Mucosa of descending colon (tissue), 3 donors: ENCODE measurements around the gene TMEM170B. TPM values are rescaled to one million over a fixed set of nuclear protein-coding genes. Genes with fewer than 3 reads are reported as not detected.

ENCODE experiments used
- ATAC-seq: fragments of 200-7000 bp; cut with Tn5 transposase; one replicate; pipeline ENCODE4 v1.9.1; 2020; ENCODE audit warnings: mild to moderate bottlenecking, moderate library complexity
- DNase-seq, 3 donors: peaks; one replicate each; pipeline ENCODE4 v3.0.0-alpha.2; 2020
- H3K36me3 ChIP-seq: fragments of 200-600 bp; one replicate; pipeline ENCODE4 v1.8.0; 2021; ENCODE audit warnings: low read depth, mild to moderate bottlenecking
- H3K4me1 ChIP-seq: fragments of 200-600 bp; one replicate; pipeline ENCODE4 v1.8.0; 2021; ENCODE audit warnings: low read depth, mild to moderate bottlenecking
- H3K4me3 ChIP-seq: fragments of 200-600 bp; one replicate; pipeline ENCODE4 v1.8.0; 2021; ENCODE audit warnings: mild to moderate bottlenecking
- H3K9me3 ChIP-seq: fragments of 200-600 bp; one replicate; pipeline ENCODE4 v1.8.0; 2021; ENCODE audit warnings: mild to moderate bottlenecking
- intact Hi-C, 2 donors: fragments of 100-400 bp; cut with DNase I in 1 of 2; cut with micrococcal nuclease in 1 of 2; formaldehyde crosslinking; loops; one replicate each; pipeline versions ENCODE4 v1.11.0 to v1.11.1; 2022; cut with DNase I, micrococcal nuclease
- total RNA-seq, 3 donors: library from RNA; stranded (reverse); fragmentation: NEBNext Ultra II Directional in 2 of 3; extraction: Animal tissue kit (Norgen Biotek cat#: 25700) in 2 of 3; gene quantifications; one replicate each; pipeline versions ENCODE4 v1.2.1 to v1.2.4, GENCODE V29; 2021 to 2023
- TF ChIP-seq, protein P1 (sequence below): fragments of 200-600 bp; IDR thresholded peaks from one replicate; pipeline ENCODE4 v1.8.0; 2022; ENCODE audit warnings: antibody characterized with exemption, mild to moderate bottlenecking
- donor health status: DM: no; HTN: no; CAD: no; lungs with moderate emphysema.
- donor health status: DM: no; HTN: no; CAD: no.
- donor health status: DM: no; HTN: yes; CAD: no.

Gene TMEM170B
- total RNA-seq, 3 donors from 2014 or later = 0.98 to 9.0 (median 2.0) TPM

DNA sequence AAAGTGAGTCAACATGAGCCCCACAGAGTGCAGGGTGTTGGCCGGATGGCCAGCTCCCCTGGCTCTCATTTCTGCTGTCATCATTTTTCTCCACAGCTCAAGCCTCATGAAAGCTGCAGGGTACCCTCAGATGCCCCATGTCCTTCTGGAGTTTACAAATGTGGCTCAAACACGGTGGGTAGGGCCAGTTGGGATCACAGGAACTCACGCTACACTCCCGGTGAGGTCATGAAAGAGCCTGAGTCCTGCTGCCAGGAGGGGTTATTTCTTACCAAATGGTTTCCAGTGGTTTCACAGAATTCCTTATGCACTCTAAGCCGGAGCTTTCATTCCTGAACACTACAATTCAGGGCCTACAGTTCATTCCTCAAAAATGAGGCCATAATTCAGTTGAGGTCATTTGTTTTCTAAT, 78.7 kb downstream of the TMEM170B start:
- no peaks in the 10 kb centered on the region for H3K9me3 ChIP-seq
- ATAC-seq (peak; percentile 28), DNase-seq (no peak)
- TF ChIP-seq, protein P1, sequence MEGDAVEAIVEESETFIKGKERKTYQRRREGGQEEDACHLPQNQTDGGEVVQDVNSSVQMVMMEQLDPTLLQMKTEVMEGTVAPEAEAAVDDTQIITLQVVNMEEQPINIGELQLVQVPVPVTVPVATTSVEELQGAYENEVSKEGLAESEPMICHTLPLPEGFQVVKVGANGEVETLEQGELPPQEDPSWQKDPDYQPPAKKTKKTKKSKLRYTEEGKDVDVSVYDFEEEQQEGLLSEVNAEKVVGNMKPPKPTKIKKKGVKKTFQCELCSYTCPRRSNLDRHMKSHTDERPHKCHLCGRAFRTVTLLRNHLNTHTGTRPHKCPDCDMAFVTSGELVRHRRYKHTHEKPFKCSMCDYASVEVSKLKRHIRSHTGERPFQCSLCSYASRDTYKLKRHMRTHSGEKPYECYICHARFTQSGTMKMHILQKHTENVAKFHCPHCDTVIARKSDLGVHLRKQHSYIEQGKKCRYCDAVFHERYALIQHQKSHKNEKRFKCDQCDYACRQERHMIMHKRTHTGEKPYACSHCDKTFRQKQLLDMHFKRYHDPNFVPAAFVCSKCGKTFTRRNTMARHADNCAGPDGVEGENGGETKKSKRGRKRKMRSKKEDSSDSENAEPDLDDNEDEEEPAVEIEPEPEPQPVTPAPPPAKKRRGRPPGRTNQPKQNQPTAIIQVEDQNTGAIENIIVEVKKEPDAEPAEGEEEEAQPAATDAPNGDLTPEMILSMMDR = no peak
- intact Hi-C loops = no loop called here
- no peak overlapping the region for H3K4me3 ChIP-seq
- no peaks in the 10 kb centered on the region for H3K4me1 ChIP-seq
- no peaks in the 10 kb centered on the region for H3K36me3 ChIP-seq

DNA sequence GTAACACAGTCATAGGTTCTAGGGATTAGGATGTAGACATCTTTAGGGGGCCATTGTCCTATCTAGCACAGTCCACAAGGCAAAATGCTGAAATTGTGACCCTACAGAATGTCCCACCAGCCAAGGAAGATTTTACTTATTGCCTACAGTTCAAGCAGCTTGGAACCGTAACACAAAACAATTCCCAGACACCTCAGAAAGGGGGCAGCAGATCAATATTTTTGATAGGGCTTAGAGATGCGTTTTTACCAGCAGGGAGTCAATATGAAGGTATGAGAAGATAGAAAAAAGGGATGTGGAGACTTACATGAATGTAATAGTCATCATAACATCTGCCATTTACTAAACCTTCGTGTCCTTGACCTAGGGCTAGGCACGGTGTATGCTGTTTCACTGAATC, 81.0 kb downstream of the TMEM170B start:
- ATAC-seq (no peak), DNase-seq (no peak)
- TF ChIP-seq, protein P1 = no peak
- Histone ChIP-seq H3K9me3 (no peaks in the 10 kb centered on the region), H3K4me1 (no peaks in the 10 kb centered on the region), H3K4me3 (no peak overlapping the region), H3K36me3 (no peaks in the 10 kb centered on the region)
- intact Hi-C loops = no loop called here

DNA sequence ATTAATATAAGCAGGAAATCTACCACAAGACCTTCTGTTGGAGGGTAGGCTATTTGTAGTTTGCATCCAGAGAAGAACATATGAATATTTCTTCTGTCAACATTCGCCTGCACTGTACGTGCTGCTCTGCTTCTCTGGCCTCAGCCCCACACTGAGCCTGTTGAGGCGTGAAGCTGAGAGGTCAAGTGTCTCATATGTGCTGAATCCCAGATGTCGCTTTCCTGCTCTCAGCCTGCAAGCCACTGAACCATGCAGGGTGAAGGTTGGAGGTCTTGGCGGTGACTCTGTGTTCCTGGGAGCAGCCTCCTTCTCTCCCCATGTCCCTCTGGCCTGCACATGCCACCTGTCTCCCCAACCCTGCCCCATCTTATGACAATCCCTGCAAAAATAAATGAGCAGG, 83.6 kb downstream of the TMEM170B start:
- ATAC-seq (no peak), DNase-seq (no peak)
- Histone ChIP-seq H3K4me3 (no peak overlapping the region), H3K9me3 (no peaks in the 10 kb centered on the region), H3K4me1 (no peaks in the 10 kb centered on the region), H3K36me3 (no peaks in the 10 kb centered on the region)
- intact Hi-C loops = no loop called here
- TF ChIP-seq, protein P1 = no peak

DNA sequence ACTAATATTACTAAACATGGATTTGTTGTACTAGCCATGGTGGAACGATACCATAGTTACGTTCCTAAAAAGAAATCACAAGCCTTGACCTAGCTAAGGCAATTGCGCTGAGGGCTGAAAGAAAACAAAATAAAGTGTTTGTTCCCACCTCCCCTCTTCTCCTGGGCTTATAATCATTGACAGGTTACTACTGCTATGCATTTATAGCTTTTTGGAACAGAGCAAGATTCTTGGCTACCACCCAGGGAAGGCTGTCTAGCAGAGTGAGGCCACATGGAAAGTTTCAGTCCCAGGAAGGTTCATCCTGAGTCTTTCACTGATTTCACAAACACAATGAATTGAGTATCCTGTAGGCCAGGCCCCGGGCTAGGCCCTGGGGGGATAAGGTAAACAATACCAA, 84.6 kb downstream of the TMEM170B start:
- Histone ChIP-seq H3K9me3 (no peaks in the 10 kb centered on the region), H3K4me1 (no peaks in the 10 kb centered on the region), H3K36me3 (no peaks in the 10 kb centered on the region), H3K4me3 (no peak overlapping the region)
- TF ChIP-seq, protein P1 = no peak
- DNase-seq = no peak
- no peak for ATAC-seq
- intact Hi-C loops = no loop called here

DNA sequence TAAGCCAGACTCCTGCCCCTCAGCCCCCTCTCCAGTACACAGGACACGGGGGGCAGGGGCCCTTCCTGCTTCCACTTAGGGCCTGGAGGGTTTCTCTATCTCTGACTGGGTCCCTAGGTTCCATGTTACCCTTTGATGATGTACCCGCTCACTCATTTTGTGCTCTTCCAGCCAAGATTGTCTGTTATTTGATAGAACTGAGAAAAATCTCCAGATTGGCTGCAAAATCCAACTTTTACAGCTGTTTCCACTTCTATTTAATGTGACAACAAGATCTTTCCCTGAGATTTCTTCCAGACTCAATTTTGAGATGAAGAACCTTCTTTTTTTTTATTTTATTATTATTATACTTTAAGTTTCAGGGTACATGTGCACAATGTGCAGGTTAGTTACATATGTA, 85.7 kb downstream of the TMEM170B start:
- DNase-seq (no peak), ATAC-seq (no peak)
- intact Hi-C loops = no loop called here
- Histone ChIP-seq H3K4me3 (no peak overlapping the region), H3K36me3 (no peaks in the 10 kb centered on the region), H3K4me1 (no peaks in the 10 kb centered on the region), H3K9me3 (no peaks in the 10 kb centered on the region)
- TF ChIP-seq, protein P1 = no peak

DNA sequence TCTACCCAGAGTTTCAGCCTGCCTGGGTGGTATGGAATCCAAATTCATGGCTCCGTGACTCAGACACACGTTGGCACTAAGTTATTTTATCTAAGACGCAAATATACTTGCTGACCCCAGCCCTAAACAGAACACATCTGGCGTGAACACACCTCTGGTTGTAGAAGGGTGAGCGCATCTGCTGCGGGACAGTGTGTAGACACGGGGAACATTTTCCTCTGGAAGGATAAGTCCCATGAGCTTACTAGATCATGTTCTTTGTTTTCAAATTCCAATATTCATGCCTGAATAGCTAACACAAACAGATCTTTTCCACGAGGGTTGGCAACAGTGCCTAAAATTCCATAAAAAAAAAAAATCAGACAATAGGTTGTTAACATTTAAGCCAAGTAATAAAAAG, 87.8 kb downstream of the TMEM170B start:
- Histone ChIP-seq H3K36me3 (no peaks in the 10 kb centered on the region), H3K9me3 (no peaks in the 10 kb centered on the region), H3K4me1 (no peaks in the 10 kb centered on the region), H3K4me3 (no peak overlapping the region)
- DNase-seq (no peak), ATAC-seq (no peak)
- intact Hi-C loops = no loop called here
- TF ChIP-seq, protein P1 = no peak
